Measurements from ENCODE around the gene SNHG17.

The SNHG17 gene

DNA sequence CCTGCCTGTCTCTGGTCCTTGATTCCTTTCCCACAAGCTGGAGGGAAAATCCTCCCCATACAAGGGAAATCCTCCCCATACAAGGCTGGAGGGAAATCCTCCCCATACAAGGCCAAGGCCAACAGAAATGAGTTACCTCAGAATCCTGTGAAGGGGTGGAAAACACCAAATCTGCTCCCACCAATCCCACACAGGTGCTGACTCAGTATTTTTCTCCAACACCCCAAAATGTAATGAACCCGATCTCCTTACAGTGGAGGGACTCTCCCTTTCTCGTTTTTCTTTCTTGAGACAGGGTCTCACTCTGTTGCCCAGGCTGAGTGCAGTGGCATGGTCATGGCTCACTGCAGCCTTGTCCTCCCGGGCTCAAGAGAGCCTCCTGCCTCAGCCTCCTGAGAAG is 6.3 kb downstream of the SNHG17 start:
- TF ChIP-seq, protein P1, sequence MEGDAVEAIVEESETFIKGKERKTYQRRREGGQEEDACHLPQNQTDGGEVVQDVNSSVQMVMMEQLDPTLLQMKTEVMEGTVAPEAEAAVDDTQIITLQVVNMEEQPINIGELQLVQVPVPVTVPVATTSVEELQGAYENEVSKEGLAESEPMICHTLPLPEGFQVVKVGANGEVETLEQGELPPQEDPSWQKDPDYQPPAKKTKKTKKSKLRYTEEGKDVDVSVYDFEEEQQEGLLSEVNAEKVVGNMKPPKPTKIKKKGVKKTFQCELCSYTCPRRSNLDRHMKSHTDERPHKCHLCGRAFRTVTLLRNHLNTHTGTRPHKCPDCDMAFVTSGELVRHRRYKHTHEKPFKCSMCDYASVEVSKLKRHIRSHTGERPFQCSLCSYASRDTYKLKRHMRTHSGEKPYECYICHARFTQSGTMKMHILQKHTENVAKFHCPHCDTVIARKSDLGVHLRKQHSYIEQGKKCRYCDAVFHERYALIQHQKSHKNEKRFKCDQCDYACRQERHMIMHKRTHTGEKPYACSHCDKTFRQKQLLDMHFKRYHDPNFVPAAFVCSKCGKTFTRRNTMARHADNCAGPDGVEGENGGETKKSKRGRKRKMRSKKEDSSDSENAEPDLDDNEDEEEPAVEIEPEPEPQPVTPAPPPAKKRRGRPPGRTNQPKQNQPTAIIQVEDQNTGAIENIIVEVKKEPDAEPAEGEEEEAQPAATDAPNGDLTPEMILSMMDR (IDR thresholded peaks at IDR 0.05; ENCODE audit: insufficient read depth, low read depth, low read length, missing control alignments): no peak
- DNase-seq (ENCODE audit: low read depth): no peak
- H3K4me3 ChIP-seq (ENCODE audit: low read length): no peak overlapping the region

DNA sequence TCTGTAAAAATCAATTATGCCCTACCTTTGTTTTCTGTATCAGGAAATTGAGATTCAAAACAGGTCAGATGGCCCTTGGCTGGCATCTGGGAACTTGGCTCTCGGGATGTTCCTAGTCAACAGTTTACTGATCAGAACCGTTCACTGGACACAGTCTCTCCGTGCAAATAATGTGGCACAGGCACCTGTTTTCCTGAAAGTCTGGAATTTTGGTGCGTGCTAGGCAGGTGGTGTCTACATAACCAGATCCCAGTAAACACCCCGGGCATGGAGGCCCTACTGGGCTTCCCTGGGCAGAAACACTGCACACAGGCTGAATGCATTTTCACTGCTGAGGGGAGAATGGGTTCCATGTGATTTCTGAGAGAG is 7.5 kb downstream of the SNHG17 start:
- no peak overlapping the region for H3K4me3 ChIP-seq (ENCODE audit: low read length)
- TF ChIP-seq, protein P1 (IDR thresholded peaks at IDR 0.05; ENCODE audit: insufficient read depth, low read depth, low read length, missing control alignments): no peak
- DNase-seq (ENCODE audit: low read depth): no peak

DNA sequence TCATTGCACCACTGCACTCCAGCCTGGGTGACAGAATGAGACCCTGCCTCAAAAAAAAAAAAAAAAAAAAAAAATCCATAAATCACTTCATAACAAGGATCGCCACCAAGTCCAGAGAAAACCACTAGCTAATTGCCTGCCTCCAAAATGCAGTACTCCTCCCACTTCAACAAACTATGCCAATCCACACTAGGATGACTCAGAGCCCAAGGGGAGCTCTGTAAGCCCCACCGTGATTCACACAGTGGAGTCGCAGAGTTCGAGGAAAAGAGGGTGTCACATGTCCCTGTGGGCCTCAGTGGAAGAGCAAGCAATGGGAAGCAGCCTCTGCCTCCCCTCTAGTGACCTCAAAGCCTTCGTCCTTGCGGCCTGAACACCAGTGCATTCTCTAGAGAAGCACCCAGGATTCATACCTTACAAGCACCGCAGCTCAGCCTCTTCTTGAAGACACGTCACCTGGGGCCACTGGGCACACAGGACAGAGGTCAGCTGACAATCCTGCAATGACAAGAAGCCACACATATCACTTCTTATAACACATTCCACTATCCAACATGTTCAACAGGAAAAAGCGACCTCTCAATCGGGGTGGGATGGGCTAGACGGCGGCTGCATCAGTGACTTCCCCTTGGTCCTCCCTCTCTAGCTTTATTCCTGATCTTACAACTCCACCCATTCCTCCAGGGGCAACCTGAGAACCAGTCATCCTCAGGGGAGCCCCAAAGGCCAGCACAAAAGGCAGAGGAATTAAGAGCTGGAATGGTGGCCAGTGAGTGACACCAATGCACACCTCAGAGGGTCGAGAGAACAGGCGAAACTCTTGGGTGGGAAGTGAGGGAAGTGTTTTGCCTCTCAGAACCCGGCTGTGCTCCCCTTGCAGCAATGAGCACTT is 8.9 kb downstream of the SNHG17 start:
- peak; percentile 80 for DNase-seq (ENCODE audit: low read depth)
- TF ChIP-seq, protein P1 (IDR thresholded peaks at IDR 0.05; ENCODE audit: insufficient read depth, low read depth, low read length, missing control alignments): no peak
- H3K4me3 ChIP-seq (ENCODE audit: low read length): no peak overlapping the region

GRCh38 chr20:38424401-38424800 is 10.7 kb downstream of the SNHG17 start:
- H3K4me3 ChIP-seq (ENCODE audit: low read length): no peak overlapping the region
- TF ChIP-seq, protein P1 (IDR thresholded peaks at IDR 0.05; ENCODE audit: insufficient read depth, low read depth, low read length, missing control alignments): no peak
- DNase-seq (ENCODE audit: low read depth): no peak

DNA sequence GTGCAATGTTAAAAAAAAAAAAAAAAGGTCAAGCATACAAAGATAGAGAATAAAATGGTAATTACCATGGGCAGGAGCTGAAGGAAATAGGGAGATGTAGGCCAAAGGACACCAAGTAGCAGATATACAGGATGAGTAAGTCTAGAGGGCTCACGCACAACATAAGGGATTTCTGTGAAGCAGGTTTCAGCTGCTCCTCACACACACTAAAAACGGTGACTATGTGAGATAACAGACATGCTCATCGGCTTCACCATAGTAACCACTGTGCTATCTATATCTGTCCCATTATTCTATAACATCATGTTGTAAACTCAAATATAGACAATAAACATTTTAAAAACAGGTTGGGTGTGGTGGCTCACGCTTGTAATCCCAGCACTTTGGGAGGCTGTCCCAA is 11.6 kb downstream of the SNHG17 start:
- H3K4me3 ChIP-seq (ENCODE audit: low read length): no peak overlapping the region
- TF ChIP-seq, protein P1 (IDR thresholded peaks at IDR 0.05; ENCODE audit: insufficient read depth, low read depth, low read length, missing control alignments): no peak
- no peak for DNase-seq (ENCODE audit: low read depth)

DNA sequence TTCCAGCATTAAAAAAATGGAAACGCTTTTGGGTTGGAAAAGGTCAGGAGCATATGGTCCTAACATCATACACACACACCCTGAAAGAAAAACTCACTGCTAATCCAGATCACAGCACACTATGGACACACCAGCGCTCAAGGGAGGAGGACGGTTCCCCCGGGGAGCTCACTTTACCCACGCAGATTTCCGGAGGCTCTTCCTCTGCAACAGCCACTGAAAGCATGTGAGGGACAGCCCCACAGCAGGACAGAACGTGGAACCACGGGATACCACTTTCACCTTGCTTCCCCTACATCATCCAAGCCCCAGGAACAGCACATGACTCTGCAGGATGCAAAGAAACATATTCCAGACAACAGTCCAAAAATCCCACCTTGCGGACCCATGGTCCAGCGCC is 13.2 kb downstream of the SNHG17 start:
- no peak for DNase-seq (ENCODE audit: low read depth)
- TF ChIP-seq, protein P1 (IDR thresholded peaks at IDR 0.05; ENCODE audit: insufficient read depth, low read depth, low read length, missing control alignments): no peak
- no peak overlapping the region for H3K4me3 ChIP-seq (ENCODE audit: low read length)
